Uterus (tissue), 4 donors: ENCODE data around the gene STAB1. TPM values are rescaled to one million over a fixed set of nuclear protein-coding genes. Genes with fewer than 3 reads are reported as not detected.

Experiments
- DNase-seq, 2 donors: peaks; one replicate each; pipeline ENCODE4 v3.0.0-alpha.2; 2019 to 2020
- H3K27ac ChIP-seq, 2 donors: fragments of 200-600 bp; sonication (generic); 1 replicate in 1 of 2; 2 replicates in 1 of 2; pipeline ENCODE4 v1.5.1; 2016 to 2018
- H3K27me3 ChIP-seq, 2 donors: fragments of 200-600 bp; sonication (generic); one replicate each; pipeline ENCODE4 v1.5.1; 2018 to 2019; ENCODE audit warnings: control low read depth in 1 of 2
- H3K36me3 ChIP-seq, 2 donors: fragments of 200-600 bp; sonication (generic); one replicate each; pipeline ENCODE4 v1.5.1; 2019; ENCODE audit warnings: control low read depth in 1 of 2
- H3K4me1 ChIP-seq, 2 donors: fragments of 200-600 bp; sonication (generic); one replicate each; pipeline ENCODE4 v1.5.1; 2018 to 2019; ENCODE audit warnings: control low read depth in 1 of 2
- H3K4me3 ChIP-seq, 2 donors: fragments of 200-600 bp; sonication (generic); 1 replicate in 1 of 2; 2 replicates in 1 of 2; pipeline ENCODE4 v1.5.1; 2018 to 2019; ENCODE audit warnings: mild to moderate bottlenecking in 1 of 2
- H3K9me3 ChIP-seq, 2 donors: fragments of 200-600 bp; sonication (generic); one replicate each; pipeline ENCODE4 v1.5.1; 2019; ENCODE audit warnings: control low read depth in 1 of 2
- CTCF ChIP-seq, 4 experiments: fragments of 200-600 bp in 2 of 4; fragments of 450-650 bp in 2 of 4; sonication (generic) in 2 of 4; IDR thresholded peaks; one replicate each; pipeline ENCODE4 v1.5.1; 2016 to 2019; ENCODE audit warnings: antibody characterized with exemption in 4 of 4, mild to moderate bottlenecking in 2 of 4, moderate library complexity in 1 of 4
- POLR2A ChIP-seq, 2 donors: fragments of 450-650 bp; IDR thresholded peaks; one replicate each; pipeline ENCODE4 v1.6.1; 2016; ENCODE audit warnings: antibody characterized with exemption in 2 of 2, mild to moderate bottlenecking in 1 of 2, moderate library complexity in 1 of 2
- intact Hi-C: fragments of 100-400 bp; cut with DNase I; formaldehyde crosslinking; loops from one replicate; pipeline ENCODE4 v1.15.1; 2023; ENCODE audit warnings: low total_unique reads
- total RNA-seq, 4 donors: library from RNA; depleted of rRNA in 3 of 4; stranded (reverse); fragments of >200 nt in 3 of 4; gene quantifications; one replicate each; pipeline versions ENCODE4 v1.1.0 to v1.2.4, GENCODE V29; 2014 to 2023
- donor health status: DM: yes; HTN: yes; CAD: no.

The STAB1 gene
- total RNA-seq, 4 donors from 2014 or later = 55.3 to 216 (median 78.2) TPM

- no peaks in the 10 kb centered on the region for H3K36me3 ChIP-seq
- TF ChIP-seq CTCF (IDR thresholded peaks at IDR 0.05) (peak in 3 of 4 experiments; percentile 5 to 36 (median 32)), POLR2A (IDR thresholded peaks at IDR 0.05) (peak; percentile 99 to 100)
- peak within 1 kb of the TSS; percentile 62 to 79 for H3K27ac ChIP-seq
- no peaks in the 10 kb centered on the region for H3K9me3 ChIP-seq
- peaks cover 0 to 10% of the 10 kb centered on the region in 2 donors for H3K4me1 ChIP-seq
- H3K27me3 ChIP-seq = no peaks in the 10 kb centered on the region
- peak; percentile 96 to 98 for DNase-seq
- H3K4me3 ChIP-seq = peak within 1 kb of the TSS; percentile 55 to 61
- intact Hi-C loops = no loop called here
Measured at GRCh38 chr3:52536369-52537164, 41.4 kb downstream of the STAB1 start, which contains the start of gene UQCC5. TSS of gene UQCC5 (plus strand) at chr3:52536605. CDS start at chr3:52536756, 151 bp downstream.

- DNase-seq = no peak
- H3K27ac ChIP-seq = peak overlapping the region; percentile 62 to 79
- H3K27me3 ChIP-seq = no peaks in the 10 kb centered on the region
- H3K4me3 ChIP-seq = peak overlapping the region; percentile 55 to 61
- intact Hi-C loops = no loop called here
- no peaks in the 10 kb centered on the region for H3K36me3 ChIP-seq
- H3K4me1 ChIP-seq = peaks cover 0 to 10% of the 10 kb centered on the region in 2 donors
- H3K9me3 ChIP-seq = no peaks in the 10 kb centered on the region
- TF ChIP-seq CTCF (IDR thresholded peaks at IDR 0.05) = peak in 1 of 4 experiments; percentile 4
- no peak for TF ChIP-seq POLR2A (IDR thresholded peaks at IDR 0.05)
Measured at GRCh38 chr3:52537165-52537620, 42.1 kb downstream of the STAB1 start.

- H3K27ac ChIP-seq = peak overlapping the region; percentile 62 to 79
- intact Hi-C loops = no loop called here
- H3K36me3 ChIP-seq = no peaks in the 10 kb centered on the region
- no peaks in the 10 kb centered on the region for H3K27me3 ChIP-seq
- H3K4me3 ChIP-seq = peak overlapping the region in 1 of 2 donors; percentile 61
- DNase-seq = no peak
- peaks cover 0 to 10% of the 10 kb centered on the region in 2 donors for H3K4me1 ChIP-seq
- H3K9me3 ChIP-seq = no peaks in the 10 kb centered on the region
- TF ChIP-seq POLR2A (IDR thresholded peaks at IDR 0.05) (no peak), CTCF (IDR thresholded peaks at IDR 0.05) (no peak)
Measured at GRCh38 chr3:52537726-52538421, 42.7 kb downstream of the STAB1 start.

- H3K27me3 ChIP-seq = no peaks in the 10 kb centered on the region
- H3K4me3 ChIP-seq = no peak overlapping the region
- peaks cover 0 to 10% of the 10 kb centered on the region in 2 donors for H3K4me1 ChIP-seq
- TF ChIP-seq POLR2A (IDR thresholded peaks at IDR 0.05) = no peak
- no peak for TF ChIP-seq CTCF (IDR thresholded peaks at IDR 0.05)
- no peak for DNase-seq
- no peaks in the 10 kb centered on the region for H3K9me3 ChIP-seq
- H3K27ac ChIP-seq = no peak overlapping the region
- intact Hi-C loops = no loop called here
- H3K36me3 ChIP-seq = no peaks in the 10 kb centered on the region
Measured at GRCh38 chr3:52539010-52539653, 44.0 kb downstream of the STAB1 start.
